Activated T-cell treated with anti-CD3 and anti-CD28 coated beads for 24 hours (primary cell): ENCODE results near the gene TSPAN33.

Experiments
- DNase-seq: peaks from one replicate; pipeline ENCODE4 v3.0.0-alpha.2; 2020; ENCODE audit warnings: low read depth

Gene TSPAN33

GRCh38 chr7:129136887-129137642, 7.4 kb upstream of the TSPAN33 start:
- DNase-seq: no peak

DNA sequence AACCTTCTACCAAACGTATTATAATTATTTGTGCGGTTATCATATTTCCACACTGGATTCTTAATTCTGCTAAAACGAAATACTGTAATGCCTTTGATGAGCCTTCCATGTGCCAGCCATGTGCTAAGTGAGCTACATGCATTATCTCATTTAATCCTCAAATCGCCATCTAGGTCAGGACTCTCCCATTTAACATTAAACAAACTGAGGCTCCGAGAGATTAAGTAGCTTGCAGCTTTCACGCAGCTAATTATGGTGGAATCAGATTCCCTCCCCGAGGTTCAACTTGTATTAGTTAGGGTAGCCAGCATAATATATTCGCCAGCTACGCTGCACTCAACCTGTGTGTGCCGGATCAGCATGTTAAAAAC, 798 bp upstream of the TSPAN33 start:
- no peak for DNase-seq

DNA sequence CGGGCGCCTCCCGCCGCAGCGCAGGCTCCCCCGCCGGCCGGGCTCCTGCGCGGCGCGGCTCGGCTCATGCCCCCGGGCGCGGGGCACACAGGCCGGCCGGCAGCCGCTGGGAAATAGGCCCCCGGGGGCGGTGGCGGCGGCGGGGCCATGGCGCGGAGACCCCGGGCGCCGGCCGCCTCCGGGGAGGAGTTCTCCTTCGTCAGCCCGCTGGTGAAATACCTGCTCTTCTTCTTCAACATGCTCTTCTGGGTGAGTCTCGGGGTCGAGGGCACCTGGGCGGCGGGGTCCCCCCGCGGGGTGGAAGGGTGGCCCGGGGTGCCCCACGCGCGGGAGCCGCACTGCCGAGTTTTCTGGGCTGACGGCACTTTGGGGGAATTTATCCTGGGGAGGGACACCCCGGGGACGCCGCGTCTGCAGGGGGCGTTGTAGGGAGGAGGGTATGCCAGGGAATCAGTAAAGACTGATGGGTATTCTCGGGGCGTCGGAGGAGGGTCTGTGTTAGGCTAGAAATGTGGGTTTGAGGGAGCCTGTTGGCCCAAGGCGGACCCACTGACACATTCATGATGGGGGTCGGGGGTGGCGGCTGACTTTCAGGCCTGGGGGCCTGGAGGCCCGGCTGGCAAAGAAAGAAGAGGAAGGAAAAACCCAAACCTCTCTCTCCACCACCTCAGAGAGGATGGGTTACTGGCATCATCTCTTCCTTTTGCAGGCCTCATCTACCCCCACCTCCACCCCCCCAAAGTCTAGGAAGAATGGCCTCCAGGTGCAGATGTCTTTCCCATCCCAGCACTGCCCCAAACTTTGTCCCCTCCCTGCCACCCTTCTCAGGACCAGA, 544 bp downstream of the TSPAN33 start:
- no peak for DNase-seq

DNA sequence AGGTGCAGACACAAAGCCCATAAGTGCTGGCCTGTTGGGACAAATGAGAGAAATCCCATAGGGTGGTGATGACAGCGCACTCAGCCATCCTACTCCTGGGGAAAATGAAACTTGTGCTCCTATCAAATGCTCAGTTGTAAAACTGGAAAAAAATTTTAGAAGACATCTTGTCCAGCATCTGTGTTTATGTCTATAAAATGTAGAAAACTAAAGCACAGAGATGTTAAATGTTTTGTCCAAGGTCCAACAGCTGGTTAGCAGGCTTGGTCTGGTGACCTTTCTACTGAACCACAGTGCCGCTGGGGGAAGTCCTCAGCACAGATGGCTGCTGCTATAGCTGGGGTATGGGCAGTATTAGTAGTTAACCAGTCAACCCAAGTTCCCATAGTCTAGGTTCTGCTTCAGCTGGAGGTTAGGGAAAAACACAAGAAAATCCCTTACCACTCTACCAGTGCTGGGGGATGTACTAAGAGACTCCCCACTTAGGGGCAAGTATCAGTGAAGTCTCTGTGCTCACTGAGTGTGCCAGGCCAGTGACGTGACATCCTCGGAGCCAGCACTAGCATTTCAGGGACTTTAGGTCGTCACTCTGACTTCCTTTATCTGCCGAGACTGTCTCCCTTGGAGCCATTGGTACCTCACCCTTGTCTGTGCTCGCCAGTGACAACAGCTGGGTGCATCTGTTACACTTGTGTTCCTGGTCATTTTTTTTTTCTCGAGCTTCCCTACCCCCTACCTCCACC, 1.9 kb downstream of the TSPAN33 start:
- no peak for DNase-seq

DNA sequence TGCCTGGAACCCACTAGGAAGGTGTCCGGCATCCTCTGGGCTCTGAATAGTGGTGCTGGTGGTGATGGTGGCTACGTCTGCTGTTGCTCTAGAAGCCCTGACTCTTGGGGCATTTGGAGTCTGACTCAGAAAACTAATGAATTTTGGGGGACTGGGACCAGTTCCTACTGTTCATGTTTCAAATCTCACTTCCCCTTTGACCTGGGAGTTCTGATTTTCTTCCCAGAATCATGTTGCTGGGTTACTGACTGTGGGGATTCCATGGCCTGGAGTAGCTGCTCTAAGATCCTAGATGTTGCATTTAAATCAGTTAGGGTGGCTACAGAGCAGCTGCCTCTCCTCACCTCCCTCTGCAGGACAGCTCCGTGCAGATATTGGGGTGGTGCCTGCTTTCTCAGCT, 3.2 kb downstream of the TSPAN33 start:
- DNase-seq: no peak

- no peak for DNase-seq
Measured at GRCh38 chr7:129149511-129149910, 5.0 kb downstream of the TSPAN33 start.

GRCh38 chr7:129150199-129150996, 5.9 kb downstream of the TSPAN33 start:
- DNase-seq: no peak

DNA sequence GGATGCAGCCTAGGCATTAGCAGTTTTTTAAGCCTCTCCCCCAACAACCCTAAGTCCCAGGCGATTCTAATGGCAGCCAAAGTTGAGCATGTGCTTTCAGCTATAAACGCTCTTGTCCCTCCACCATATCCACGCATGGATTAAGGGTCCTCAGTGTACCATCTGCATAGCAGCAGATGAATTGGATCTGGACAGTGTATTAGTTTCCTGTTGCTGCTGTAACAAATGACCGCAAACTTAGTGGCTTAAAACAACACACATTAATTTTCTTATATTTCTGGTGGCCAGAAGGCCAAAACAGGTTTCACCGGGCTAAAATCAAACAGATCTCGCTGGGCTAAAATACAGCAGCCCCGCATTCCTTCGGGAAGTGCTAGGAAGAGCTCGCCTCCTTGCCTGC, 13.1 kb downstream of the TSPAN33 start:
- DNase-seq: no peak

GRCh38 chr7:129159539-129159938, 15.0 kb downstream of the TSPAN33 start:
- DNase-seq: no peak

DNA sequence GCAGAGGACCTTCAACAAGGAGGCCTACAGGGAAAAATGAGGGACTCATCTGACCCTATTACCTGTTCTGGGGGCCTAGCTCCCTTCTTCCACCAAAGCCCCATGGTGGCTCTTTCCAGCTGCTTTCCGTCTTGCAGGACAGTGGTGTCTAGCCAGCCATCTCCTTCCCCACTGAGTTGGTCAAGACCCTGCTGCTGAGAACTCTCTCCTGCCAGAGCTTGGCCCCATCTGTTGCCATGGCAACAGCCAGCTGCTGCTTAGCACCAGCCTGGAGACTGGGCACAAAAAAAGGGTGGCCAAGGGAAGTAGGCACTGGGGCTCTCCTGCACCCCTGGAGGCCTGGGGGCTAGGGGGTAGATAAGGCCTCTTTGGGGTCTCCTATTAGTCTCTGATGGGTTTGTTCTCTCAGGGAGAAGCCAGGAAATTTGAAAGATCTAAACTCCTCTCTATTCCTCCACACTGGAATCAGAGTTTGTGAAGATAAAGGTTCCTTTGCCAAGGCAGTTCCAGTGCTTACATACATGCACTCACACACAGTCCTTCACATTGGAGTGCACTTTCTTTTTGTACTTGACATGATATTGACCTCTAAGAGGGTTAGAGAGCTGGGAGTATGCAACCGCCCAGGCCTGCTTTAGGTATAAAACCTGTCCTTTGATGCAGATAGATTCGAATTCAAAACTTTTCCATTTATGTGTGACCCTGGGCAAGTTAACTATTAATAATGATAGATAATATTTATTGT, 15.8 kb downstream of the TSPAN33 start:
- no peak for DNase-seq

DNA sequence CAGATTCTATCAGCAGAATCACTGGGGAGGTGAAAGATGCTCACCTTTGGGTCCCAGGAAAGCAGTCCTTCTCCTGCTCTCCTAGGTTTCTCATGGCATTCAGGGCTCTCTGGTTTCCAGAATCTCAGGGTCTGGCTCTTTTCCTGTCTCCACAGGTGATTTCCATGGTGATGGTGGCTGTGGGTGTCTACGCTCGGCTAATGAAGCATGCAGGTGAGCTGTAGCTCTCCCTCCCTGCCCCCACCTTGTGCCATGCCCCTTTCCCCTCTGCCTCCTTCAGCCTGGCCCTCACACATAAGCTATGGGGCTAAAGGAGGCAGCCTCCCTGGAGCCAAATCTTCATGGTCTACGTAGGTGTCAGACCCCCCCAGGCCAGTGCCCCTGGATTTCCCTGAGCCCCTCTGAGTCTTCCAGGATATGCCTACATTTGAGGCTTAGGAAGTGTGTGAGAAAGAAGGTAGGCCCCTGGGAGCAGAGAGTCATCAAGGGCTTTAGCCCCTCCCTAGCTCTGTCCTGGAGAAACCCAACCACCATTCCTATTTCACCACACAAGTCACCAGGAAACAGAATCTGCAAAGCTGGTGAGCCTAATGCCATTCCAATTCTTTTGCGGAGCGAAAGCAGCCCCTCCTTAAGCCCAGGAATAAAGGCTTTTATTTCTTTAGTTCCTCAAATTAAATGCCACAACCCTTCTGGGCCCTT, 17.2 kb downstream of the TSPAN33 start:
- no peak for DNase-seq

- DNase-seq: no peak
Measured at GRCh38 chr7:129162732-129163131, 18.2 kb downstream of the TSPAN33 start.

- no peak for DNase-seq
Measured at GRCh38 chr7:129163875-129164544, 19.5 kb downstream of the TSPAN33 start.

- DNase-seq: no peak
Measured at GRCh38 chr7:129166745-129167144, 22.2 kb downstream of the TSPAN33 start.

- DNase-seq: no peak
Measured at GRCh38 chr7:129167817-129168216, 23.3 kb downstream of the TSPAN33 start.

DNA sequence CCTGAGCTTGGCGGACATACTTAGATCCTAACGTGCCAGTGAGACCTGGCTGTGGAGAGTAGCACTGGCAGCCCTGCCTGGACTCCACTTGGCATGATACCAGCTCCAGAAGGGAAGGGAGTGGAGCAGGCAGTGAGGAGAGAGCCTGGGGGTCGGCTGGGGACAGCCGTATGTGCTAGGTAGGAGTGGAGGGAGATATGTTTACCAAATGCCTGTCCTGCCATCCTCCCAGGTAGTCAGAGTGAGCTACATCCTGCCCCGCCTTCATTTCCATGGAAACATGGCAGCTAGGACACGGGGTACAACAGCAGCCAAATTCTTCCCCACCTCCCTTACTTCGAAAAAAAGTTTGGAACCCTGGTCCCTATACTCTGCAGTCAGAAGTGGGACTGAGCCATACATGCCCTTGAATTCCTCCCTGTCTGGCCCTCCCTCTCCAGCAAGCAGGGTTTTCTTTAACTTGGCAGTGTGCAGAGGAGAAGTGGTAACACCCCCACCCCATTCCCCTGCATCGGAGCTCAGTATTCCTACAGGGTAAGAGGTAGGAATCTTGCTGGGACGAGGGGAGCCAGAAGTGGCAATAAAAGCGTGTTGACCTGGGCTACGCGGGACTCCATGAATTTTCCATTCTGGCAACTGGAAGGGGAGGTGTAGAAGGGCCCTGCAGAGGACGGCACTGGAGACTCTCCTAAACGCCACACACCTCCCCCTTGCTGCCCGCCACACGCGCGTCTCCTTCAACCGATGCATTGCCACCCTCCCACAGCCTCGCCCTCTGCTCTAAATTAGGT, 23.9 kb downstream of the TSPAN33 start:
- DNase-seq: no peak

DNA sequence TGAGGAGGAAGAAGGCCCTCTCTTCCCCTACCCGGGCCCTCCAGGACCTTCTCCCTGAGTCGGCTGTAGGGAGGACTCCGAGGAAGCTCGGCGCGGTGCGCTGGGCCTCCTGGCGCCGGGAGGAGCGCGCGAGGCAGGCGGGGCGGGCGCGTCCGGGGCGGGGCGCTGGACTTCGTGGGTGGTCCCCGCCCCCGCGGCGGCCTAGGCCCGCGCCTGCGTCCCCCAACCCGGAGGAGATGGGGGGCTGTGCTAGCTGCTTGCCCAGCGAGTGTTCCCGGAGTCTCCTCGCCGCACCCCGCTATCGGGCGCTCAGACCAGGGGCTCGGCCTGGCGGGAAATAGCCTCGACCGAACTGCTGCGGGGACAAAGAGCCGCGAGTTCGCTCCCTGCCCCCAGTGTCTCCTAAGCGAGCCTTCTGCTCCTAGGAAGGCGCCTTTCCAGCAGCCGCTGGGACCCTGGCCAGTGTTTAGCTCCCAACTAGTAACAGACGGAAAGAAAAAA, 24.7 kb downstream of the TSPAN33 start:
- peak; percentile 24 for DNase-seq

- no peak for DNase-seq
Measured at GRCh38 chr7:129169686-129170440, 25.4 kb downstream of the TSPAN33 start.
